GM18498 (cell line): ENCODE measurements around the gene EXOSC7.

Source experiments
- ATAC-seq: cut with Tn5 transposase; IDR thresholded peaks from one replicate; pipeline ENCODE4 v1.9.1; 2021; ENCODE audit warnings: mild to moderate bottlenecking, moderate library complexity; ENCODE audit not compliant: unreplicated experiment

Gene EXOSC7

DNA sequence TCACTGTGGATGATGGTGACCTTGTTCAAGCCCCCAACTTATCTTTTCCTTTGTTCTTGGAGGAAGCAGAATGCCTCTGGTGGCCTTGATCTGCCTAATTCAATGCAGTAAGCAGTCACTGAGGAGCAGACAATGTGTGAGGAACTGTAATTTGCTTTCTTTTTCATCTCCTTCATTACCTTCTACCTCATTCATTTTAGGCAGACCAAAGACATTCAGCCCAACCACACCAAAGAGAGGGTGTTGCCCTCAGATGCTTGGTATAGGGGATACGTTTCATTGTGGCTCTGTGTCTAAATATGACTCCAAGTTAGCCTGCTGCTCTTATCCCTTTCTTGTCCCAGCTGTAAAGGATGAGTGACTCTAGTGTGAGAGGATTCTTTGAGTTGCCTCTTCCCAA is 15.3 kb downstream of the EXOSC7 start:
- no peak for ATAC-seq

DNA sequence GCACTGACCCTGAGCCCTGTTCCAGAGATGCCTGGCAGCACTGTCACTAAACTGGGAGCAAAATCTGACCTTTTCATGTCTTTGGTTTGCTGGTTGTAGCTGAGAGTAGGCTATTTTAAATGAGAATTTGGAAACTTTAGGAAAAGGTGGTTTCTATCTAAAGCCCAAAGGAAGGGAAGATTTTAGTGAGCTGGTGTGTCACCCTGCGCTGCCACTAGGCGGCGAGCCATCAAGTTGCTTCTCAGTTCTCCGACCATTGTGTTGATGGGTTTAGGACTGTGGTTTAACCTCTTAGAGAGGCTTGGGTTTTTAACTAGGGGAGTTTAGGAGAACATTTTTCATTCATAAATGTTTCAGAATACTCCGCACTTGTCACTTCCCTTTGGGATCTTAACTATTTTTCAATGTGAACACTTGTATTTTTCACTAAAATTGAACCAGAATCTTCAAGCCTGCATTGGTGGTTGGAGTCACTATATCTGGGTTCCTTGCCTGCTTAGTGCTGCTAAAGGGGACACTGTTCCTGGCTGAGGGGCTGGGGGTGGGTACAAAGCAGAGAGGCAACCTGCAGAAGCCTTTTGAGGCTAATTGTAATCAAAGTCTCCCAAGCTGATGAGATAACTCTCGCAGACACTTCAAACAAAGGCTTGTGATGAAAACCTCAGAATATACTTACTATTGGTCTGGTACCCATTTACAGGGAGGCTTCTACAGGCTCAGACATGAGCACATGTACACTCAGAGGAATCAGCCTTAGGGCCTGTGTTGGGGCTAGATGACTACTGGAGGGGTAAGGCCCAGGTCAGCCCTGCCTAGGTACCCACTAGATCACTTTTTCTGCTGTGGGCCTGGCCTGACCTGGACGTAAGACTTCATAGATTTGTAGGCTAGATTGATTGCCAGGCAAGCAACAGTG is 16.8 kb downstream of the EXOSC7 start:
- ATAC-seq: no peak

DNA sequence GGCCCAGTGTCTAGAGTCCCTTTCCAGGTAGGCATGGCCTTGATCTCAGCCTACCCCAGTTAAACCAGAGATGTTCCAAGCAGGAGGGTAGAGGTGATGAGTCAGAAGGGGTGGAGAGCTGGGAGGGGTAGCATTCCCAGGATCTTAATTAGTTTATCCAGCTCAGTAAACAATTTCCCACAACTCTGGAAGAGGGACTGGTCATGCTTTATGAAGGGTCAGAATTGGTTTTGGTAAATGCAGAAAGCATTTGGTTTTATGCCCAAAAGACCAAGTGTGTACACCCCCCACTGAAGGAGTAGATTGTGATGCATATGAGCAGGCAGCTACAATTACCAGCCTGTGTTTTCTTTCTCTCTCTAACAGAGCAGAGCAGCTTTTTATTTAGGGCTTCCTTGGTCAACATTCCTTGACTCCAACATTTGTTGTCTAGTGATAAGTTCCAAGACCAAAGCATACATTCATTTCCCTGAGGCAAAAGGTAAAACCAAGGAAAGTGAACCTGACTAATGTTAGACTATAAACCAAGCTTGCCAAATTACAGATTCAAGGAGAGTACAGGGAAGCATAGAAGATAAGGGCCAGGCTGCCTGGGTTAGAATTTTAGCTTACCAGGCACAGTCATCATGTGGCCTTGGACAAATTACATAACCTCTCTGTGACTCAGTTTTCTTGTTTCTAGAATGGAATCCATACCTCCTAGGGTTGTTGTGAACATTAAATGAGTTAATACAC is 17.6 kb downstream of the EXOSC7 start:
- no peak for ATAC-seq

DNA sequence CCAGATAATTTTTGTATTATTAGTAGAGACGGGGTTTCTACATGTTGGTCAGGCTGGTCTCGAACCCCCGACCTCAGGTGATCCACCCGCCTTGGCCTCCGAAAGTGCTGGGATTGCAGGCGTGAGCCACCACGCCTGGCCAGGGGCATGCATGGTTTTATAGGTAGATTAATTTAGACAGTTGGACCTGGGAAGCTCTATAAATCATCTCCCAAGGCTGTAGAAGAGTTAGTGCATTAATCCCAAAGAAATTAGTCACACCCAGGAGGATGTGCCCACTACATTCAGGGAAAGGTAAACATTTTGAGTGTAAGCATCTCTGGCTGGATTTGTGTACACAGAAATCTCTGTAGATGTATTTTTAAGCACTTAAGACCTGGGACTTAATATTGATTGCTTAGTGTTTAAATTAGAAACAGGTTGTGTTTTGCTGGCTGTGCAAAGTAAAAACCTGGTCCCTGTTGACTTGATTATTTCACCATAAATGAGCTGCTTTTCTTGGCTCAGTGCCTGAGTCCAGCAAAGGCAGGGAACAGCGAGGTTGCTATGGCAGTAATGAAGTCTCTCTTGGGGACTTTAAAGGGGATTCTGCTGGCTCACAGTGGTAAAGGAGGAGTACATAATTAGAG is 19.2 kb downstream of the EXOSC7 start:
- ATAC-seq: no peak

DNA sequence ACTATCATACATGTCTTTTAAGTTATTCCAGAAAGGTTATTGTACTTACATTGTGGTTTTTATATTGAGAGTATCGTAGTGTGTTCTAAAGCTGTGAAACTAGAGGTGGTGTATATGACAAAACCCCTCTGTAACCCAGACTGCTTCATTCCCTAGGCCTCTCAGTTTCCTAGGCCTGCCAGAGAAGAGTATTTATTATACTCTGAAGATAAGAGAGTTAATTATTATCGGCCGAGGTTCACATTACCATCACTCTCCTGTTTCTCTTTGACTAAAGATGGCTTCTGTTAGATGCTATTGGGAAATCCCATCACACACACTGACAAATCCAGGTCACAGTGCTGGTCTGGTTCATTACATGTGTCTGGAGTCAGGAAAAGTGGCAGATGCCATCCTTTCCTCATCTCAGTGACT is 20.5 kb downstream of the EXOSC7 start:
- ATAC-seq: no peak

DNA sequence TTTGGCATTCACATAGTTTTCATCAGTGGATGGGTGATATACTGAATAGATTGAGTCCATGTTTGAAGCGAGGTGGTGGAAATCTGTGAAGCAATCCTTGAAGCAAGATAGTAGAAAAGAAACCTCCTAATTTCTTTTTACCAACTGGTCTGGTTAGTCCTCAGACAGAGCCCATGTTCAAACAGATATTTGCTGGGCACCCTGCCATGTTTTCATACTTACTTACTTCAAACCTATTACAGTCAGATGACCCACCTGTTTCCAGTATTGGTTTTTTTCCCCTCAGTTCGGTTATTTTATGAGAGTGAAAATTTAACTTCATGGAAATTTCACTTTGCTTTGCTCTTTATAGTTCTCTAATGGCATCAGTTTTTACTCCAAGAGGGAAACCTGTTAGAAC is 23.7 kb downstream of the EXOSC7 start:
- no peak for ATAC-seq

DNA sequence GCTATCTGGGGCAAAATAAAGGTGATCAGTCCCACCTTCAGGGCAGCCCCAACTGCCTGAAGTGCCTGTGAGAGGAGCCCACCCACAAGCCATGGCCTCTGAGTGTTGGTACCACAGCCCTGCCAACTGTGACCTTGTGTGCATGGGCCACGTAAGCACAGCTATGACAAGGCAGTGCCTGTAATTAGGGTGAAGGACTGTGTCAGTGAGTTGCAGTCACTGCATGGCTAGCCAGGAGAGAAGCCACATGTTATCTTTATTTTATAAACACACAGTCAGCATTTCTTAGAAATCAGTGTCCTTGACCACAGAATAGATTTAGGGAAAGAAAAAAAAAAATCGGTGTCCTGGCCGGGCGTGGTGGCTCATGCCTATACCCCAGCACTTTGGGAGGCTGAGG is 24.8 kb downstream of the EXOSC7 start:
- no peak for ATAC-seq

DNA sequence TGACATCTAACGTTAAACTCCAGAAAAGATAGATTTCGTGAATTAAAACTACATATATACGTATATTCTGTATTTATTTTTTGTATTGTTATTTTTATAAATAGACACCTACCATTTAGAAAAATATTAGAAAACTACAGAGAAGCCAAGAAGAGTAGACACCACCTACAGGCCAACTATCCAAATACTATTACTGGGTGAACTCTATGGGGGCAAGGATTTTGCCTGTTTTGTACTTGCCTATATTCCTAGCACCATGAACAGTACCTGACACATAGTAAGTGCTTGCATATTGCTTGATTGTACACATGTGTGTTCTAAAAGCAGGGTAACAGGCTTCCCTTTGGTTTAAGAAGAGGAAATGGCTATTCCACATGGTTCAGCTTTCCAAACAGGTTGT is 25.7 kb downstream of the EXOSC7 start:
- ATAC-seq: no peak

DNA sequence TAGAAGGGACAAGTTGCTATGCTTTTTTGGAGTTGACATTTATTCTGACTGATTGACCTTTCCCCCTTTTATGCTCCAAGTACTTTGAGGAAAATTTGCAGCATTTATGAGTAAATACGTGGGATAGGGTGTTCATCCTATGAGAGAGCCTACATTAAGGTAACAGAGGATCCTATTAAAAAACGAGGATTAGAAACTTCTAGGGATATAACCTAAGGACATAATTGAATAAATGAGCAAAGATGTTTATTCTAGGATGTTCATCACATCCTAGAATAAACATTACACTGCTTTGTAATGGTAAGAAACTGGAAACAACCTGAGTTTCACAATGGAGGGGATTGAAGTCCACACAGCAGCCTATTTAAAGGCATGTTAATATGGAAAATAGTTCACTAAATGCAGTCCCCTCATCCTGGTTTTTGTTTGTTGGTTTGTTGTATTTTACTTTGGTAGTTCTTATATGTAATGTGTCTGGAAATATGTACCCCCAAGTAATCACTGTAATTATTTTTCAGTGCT is 26.2 kb downstream of the EXOSC7 start:
- no peak for ATAC-seq

DNA sequence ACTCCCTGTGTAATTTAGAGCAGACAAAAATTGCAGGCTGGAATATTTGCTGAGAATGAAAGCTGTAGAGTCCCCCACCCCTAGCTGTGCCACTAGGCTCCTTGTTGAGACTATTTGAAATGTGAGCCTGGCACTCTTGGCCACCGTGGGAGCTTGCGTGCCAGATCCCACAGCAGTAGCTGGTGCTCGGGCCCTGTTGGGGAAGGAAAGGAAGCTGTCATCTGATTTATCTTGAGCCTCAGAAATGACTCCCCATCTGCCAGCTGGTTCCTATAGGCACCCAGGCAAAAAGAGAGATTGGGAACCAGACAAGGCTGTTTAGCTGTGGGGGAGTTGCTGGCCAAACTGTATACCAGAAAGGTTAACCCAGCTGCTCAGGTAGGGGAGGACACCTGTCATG is 26.7 kb downstream of the EXOSC7 start:
- no peak for ATAC-seq

DNA sequence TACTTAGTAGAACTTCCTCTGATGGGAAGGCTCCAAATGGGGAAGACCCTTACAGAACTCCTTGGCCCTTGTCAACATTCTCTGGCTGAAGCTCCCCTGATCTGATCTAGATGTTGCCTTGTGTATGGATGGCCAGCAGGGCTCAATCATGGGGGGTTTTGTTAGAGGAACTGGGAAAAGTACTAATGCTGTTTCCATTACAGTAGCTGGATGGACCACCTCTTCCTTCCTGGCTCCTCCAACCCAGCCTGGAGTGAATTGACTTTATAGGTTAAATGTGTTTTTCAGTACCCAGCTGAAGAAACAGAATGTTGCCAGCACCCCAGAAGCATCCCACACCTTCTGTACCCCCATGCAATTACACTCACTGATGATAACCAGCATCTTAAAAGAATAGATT is 27.4 kb downstream of the EXOSC7 start:
- ATAC-seq: no peak

DNA sequence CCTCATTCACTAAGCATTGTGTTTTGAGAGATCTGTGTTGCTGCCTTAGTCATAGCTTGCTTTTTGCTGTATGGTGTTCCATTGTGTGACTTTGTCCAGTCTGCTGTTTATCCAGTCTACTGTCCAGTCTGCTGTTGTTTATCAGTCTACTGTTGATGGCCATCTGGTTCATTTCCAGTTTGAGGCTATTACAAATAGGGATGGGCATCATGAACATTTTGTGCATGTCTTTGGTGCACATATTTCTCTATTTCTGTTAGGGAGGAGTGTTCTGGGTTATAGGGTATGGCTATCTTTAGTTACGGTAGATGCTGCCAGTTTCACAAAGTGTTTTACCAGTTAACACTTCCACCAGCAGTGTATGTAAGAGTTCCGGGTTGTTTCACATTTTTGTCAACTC is 27.8 kb downstream of the EXOSC7 start:
- no peak for ATAC-seq

DNA sequence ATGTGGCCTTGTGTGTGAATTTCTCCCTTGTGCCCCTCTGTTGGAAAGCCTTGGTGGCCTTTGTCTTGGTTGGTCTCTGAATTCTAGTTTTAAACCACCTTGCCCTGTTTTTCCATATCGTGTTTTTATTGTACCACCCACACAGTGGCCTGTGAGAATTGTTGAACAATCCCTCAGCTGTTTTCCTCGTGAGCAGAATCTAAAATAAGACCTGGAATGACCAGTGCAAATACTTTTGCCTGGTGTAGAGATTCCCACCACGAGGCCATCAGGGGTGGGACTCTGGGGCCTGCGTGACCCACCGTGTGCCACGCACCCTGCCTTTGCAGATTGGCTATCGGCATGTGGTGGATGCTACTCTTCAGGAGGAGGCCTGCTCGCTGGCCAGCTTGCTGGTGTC is 31.0 kb downstream of the EXOSC7 start:
- ATAC-seq: no peak

DNA sequence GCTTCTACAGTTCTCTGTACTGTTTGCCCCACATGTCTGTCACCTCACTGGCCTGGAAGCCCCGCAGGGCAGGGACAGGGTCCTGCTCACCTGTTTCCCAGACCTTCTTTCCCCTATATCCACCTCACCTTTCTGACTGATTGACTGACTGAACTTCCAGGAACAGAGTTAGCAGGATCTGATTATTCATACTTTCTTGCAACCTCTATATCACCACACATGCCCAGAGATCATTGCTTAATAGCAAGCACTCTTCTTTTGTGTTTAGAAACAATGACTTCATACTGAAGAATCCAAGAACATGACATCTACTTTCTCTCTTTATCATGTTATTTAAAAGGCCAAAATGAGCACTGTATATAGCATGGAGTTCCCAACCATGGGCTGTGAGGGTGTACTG is 32.1 kb downstream of the EXOSC7 start:
- no peak for ATAC-seq

DNA sequence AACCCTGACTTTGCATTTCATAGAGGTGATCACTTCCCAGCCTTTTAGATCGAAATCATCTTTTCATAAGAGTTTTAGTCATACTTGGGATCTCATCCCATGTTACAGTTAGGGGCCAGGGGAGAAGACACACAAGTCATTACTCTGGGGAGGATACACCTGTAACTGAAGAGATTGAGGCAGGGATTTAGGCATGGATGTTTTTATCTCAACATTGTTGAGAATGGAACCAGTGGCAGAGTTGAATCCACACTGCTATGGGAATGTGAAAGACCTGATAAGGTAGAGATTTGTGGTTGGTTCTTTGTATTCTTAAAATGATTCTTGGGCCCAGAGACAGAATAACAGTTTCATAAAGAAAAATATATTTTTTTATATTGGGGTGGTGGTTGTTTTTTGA is 33.8 kb downstream of the EXOSC7 start:
- no peak for ATAC-seq

DNA sequence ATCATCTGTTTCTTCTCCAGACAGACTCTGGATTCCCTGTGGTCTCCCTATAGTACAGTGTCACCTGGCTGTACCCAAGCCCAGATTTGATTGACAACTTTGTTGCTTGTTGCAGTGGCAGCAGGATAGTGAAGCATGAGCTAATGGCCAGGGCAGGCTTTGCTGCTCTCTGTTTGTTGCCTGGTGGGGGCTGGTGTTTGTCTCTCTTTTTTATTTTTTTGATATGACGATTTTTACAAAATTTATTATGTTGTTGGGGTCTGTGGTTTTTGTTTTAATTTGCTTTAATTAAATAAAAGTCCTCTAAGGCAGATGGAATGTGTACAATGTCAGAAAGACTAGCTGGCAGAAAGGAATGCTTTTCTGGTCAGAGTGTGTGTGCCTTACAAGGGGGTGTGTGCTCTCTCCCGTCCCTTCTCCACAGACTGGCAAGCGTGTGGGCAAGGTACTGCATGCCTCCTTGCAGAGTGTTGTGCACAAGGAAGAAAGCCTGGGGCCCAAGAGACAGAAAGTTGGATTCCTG is 34.8 kb downstream of the EXOSC7 start:
- ATAC-seq: no peak

DNA sequence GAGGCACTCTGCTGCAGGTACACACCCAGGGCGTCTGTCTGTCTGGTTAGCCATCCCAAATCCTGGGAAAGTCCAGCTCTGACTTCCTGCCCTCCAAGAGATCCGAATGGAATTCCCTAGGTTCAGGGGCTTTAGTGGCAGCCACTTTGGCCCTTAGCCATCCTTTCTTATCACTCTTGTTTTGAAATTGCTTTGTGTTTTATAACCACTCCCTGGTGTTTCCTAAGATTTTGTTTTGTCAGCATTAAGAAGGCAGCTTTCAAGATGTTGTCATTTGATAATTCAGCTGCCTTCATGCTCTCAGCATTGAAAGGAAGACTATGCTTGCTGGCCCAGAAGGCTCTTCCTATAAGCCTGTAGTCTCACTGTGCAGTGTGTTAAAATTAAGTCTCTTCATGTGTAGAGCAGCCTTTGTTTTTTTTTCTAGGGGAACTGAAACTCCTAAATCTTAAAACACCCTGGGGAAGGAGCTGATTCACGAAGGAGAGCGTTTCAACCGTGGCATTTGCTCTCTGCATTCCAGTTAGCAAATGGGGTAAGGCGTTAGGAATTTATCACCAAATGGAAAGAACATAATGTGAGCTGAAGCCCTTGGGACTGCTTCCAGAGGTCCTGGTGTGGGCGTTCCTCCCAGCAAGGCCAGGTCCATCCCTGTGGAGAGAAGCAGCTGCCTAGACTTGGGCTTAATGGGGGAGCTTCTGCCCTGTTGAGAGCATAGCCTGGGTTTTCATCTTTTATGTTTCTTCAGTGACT is 35.9 kb downstream of the EXOSC7 start:
- ATAC-seq: no peak

DNA sequence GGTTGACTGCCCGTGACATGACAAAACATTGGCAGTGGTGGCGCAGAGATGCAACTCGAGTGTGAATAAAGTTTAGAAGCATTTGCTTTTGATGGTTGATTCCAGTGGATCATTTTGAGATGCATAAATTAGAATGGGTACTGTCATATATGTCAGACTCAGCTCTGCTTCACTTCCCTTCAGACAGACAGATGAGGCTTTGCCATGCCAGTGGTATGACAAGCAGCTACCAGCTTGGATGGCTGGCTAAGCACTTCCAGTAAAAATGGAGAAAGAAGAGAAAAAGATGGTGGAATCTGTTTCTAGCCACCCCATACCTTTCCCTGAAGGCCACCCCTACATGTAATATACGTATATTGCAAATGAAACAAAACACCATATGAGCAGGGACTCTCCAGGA is 36.5 kb downstream of the EXOSC7 start:
- ATAC-seq: no peak

DNA sequence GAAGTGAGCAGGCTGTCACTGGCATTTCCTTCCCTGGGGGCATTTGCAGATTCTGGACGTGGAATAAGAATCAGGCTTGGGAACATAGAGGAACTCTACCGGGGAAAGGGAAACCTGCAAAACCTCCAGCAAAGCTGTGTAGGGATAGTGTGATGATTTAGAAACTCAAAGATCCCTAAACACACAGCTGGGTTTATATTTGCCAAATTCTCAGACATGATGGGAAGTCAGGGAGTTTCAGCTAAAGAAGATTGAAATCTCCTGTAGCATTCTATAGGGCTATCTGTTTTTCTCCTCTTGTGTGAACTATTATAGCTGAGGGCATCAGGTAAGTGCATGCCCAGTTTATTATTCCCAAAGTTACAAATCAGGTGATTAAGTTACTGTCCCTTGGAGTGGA is 40.9 kb downstream of the EXOSC7 start:
- no peak for ATAC-seq

DNA sequence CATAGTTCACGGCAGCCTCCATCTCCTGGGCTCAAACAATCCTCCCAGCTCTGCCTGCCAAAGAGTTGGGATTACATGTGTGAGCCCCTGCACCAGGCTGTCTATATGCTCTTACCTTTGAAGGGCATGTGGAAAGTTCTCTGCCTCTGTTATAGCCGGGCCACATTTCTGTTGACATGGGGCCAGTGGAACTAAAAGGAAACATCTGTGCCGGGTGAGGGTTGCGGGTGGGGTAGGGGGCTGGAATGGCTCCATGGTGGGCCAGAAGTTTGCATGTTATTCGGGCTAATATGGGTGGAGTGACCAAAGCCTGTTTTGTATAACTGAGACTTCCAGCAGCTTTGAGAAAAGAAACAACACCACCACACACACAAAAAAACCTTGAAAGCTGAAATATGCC is 41.8 kb downstream of the EXOSC7 start:
- ATAC-seq: no peak

DNA sequence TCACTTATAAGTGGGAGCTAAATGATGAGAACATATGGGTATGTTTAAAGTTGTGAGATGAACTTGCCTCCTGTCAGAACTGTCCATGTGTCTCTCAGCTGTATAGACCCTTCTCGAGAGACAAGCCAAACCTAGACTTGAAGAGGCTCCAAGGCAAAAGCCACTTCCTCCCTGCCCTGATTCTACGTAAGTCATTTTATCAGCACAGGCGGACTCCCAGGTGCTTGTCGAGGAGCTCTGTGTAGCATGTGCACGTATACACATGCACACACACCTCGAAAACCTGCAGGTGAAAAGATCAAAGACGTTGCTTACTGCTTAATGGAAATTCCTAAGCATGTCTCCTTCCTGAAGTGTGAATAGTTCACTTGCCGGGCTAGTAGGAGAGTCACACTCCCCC is 44.5 kb downstream of the EXOSC7 start:
- ATAC-seq: no peak
